Thyroid gland (tissue), 4 donors: Measurements from ENCODE around the gene PMEPA1.

Experiments
- CTCF ChIP-seq, 6 experiments: fragments of 200-600 bp in 3 of 6; fragments of 450-650 bp in 3 of 6; sonication (generic) in 3 of 6; IDR thresholded peaks; one replicate each; pipeline ENCODE4 v1.5.1; 2016 to 2019; ENCODE audit warnings: antibody characterized with exemption in 6 of 6, mild to moderate bottlenecking in 2 of 6, inconsistent platforms in 1 of 6, moderate library complexity in 1 of 6
- POLR2A ChIP-seq, 2 donors: fragments of 450-650 bp; IDR thresholded peaks; one replicate each; pipeline ENCODE4 v1.6.1; 2017; ENCODE audit warnings: antibody characterized with exemption in 2 of 2, mild to moderate bottlenecking in 2 of 2, moderate library complexity in 1 of 2

GRCh38 chr20:57684808-57685140 is 25.0 kb downstream of the PMEPA1 start:
- TF ChIP-seq CTCF (IDR thresholded peaks at IDR 0.05) (no peak), POLR2A (IDR thresholded peaks at IDR 0.05) (no peak)
